IPS-20b (cell line): Measurements from ENCODE around the gene RAB33A.

Source experiments
- H3K27ac ChIP-seq: one replicate; pipeline ENCODE4 v1.5.1; 2013; ENCODE audit warnings: low read length
- H3K27me3 ChIP-seq: 2 replicates; pipeline ENCODE4 v1.6.1; 2013; ENCODE audit warnings: mild to moderate bottlenecking, low read length, inconsistent platforms; ENCODE audit not compliant: insufficient read depth
- H3K36me3 ChIP-seq: 2 replicates; pipeline ENCODE4 v1.6.1; 2013; ENCODE audit warnings: low read depth, mild to moderate bottlenecking, inconsistent platforms, low read length, moderate library complexity; ENCODE audit not compliant: insufficient read depth
- H3K4me1 ChIP-seq: 2 replicates; pipeline ENCODE4 v1.6.1; 2013; ENCODE audit warnings: mild to moderate bottlenecking, control low read depth, inconsistent platforms, low read length, moderate library complexity; ENCODE audit not compliant: insufficient read depth
- H3K4me3 ChIP-seq: 2 replicates; pipeline ENCODE4 v1.5.1; 2013; ENCODE audit warnings: mild to moderate bottlenecking, low read length, inconsistent platforms
- H3K9ac ChIP-seq: 2 replicates; pipeline ENCODE4 v1.6.1; 2013; ENCODE audit warnings: low read depth, mild to moderate bottlenecking, inconsistent platforms, low read length, moderate library complexity
- H3K9me3 ChIP-seq: 2 replicates; pipeline ENCODE4 v1.6.1; 2013; ENCODE audit warnings: mild to moderate bottlenecking, low read depth, low read length, inconsistent platforms; ENCODE audit not compliant: insufficient read depth

RAB33A gene

DNA sequence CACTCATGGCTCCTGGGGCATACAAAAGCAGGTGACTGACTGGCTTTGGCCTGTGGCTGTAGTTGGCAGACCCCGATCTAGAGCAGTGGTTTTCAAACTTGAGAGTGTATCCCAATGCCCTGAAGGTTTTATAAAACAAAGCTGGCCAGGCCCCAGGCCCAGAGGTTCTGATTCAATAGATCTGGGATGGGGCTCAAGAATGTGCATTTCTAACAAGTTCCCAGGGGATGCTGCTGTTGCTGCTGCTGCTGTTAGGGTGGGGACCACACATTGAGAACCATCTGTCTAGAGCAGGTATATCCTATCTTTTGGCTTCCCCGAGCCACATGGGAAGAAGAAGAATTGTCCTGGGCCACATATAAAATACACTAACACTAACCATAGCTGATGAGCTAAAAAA lies 13.5 kb upstream of the RAB33A start:
- Histone ChIP-seq H3K36me3 (peaks cover 15% of the 10 kb centered on the region; the same call in 1 of the 2 replicates), H3K9ac (no peak overlapping the region), H3K27me3 (no peaks in the 10 kb centered on the region), H3K4me3 (no peak overlapping the region), H3K27ac (no peak overlapping the region), H3K9me3 (no peaks in the 10 kb centered on the region), H3K4me1 (no peaks in the 10 kb centered on the region)

DNA sequence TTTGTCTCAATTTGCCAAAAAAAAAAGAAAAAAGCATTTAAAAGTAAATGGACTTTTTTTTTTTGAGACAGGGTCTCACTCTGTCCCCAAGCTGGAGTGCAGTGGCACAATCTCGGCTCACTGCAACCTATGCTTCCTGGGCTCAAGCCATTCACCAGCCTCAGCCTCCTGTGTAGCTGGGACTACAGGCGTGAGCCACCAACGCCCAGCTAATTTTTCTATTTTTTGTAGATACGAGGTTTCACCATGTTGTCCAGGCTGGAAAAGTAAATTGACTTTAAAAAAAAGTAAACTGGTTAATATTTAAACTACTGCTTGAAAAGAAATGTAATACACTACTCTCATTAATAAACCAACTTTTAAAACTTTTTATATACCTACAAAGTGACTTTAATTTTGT lies 12.0 kb upstream of the RAB33A start:
- Histone ChIP-seq H3K9me3 (no peaks in the 10 kb centered on the region), H3K27ac (no peak overlapping the region), H3K4me3 (no peak overlapping the region), H3K9ac (no peak overlapping the region), H3K27me3 (no peaks in the 10 kb centered on the region), H3K36me3 (peaks cover 12% of the 10 kb centered on the region; the same call in 1 of the 2 replicates), H3K4me1 (no peaks in the 10 kb centered on the region)

DNA sequence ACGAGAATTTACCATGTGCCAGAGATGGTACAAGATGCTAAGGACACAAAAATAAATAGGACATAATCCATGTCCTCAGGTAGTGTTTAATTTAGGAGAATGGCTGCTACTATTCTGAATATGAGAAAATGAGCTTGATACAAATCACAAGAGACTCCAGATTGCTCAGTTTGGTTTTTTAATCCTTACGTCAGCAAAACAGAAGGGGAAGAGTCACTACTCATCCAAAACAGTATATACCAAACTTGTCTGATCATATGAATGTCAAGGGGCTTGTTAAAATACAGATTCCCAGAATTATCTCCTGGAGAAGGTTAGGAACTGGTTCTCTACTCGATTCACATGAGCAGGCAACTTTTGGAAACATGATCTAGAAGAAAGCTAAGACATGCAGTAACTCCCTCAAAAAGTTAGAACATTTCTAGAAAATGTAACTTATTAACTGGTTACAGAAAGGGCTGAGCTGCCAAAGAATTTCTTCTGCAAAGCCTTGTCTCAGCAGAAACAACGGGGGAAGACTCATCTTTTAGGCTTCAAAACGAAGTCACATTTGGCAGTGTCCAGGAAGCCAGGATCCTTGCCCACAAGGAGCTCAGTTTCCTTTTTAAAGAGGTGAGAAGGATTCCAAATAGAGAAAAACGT lies 9.5 kb upstream of the RAB33A start:
- no peaks in the 10 kb centered on the region for H3K27me3 ChIP-seq
- H3K27ac ChIP-seq = no peak overlapping the region
- H3K36me3 ChIP-seq = no peaks in the 10 kb centered on the region
- no peaks in the 10 kb centered on the region for H3K9me3 ChIP-seq
- no peak overlapping the region for H3K4me3 ChIP-seq
- no peaks in the 10 kb centered on the region for H3K4me1 ChIP-seq
- no peak overlapping the region for H3K9ac ChIP-seq

DNA sequence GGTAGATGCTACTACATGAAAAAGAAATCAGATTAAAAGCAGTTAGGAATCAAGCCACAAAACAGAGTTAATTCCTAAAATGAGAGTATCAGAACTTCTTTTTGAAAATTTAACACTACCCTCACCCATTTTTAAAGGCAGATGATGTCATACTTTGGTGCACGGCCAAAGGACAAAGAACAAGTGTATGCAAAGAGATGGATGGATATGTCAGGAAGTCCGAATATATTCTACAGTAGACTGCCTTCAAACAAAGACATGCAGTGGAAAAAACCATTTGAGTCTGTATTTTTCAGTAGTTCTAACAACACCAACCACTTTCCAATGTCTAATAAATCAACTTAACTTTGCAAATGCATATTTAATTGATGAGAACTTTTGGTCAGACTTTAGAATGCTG lies 8.4 kb upstream of the RAB33A start:
- no peak overlapping the region for H3K27ac ChIP-seq
- H3K4me3 ChIP-seq = no peak overlapping the region
- H3K9me3 ChIP-seq = no peaks in the 10 kb centered on the region
- H3K27me3 ChIP-seq = no peaks in the 10 kb centered on the region
- H3K9ac ChIP-seq = no peak overlapping the region
- no peaks in the 10 kb centered on the region for H3K4me1 ChIP-seq
- H3K36me3 ChIP-seq = no peaks in the 10 kb centered on the region

DNA sequence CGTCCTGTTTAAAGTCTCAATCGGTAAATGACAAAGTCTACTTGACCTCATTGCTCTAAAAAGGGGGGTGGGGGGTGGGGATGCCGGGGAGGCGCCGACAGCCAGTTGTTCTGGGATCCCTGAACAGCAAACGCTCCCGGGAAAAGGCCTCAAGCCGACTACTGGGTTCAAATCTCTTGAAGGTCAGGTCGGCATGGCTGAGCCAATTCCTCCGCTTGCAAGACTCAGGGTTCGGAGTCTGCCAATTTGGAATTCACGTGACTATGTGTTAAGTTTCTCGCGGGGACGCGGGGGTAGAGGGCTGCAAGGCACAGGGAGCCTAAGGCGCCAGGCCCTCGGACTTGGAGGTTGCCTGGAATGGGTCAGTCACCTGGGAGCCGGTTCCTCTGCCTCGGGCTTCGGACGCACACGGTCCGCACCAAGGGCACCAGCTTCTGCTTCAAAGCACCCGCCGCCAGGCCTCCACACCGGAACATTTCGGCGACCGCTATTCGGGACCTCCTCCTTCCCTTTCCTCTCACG lies 6.5 kb upstream of the RAB33A start:
- Histone ChIP-seq H3K9ac (peak overlapping the region; percentile 77; the same call in 1 of the 2 replicates), H3K9me3 (no peaks in the 10 kb centered on the region), H3K4me1 (no peaks in the 10 kb centered on the region; the same call in 1 of the 2 replicates), H3K4me3 (peak overlapping the region; percentile 74), H3K27me3 (no peaks in the 10 kb centered on the region; the same call in 1 of the 2 replicates), H3K27ac (no peak overlapping the region), H3K36me3 (no peaks in the 10 kb centered on the region)

DNA sequence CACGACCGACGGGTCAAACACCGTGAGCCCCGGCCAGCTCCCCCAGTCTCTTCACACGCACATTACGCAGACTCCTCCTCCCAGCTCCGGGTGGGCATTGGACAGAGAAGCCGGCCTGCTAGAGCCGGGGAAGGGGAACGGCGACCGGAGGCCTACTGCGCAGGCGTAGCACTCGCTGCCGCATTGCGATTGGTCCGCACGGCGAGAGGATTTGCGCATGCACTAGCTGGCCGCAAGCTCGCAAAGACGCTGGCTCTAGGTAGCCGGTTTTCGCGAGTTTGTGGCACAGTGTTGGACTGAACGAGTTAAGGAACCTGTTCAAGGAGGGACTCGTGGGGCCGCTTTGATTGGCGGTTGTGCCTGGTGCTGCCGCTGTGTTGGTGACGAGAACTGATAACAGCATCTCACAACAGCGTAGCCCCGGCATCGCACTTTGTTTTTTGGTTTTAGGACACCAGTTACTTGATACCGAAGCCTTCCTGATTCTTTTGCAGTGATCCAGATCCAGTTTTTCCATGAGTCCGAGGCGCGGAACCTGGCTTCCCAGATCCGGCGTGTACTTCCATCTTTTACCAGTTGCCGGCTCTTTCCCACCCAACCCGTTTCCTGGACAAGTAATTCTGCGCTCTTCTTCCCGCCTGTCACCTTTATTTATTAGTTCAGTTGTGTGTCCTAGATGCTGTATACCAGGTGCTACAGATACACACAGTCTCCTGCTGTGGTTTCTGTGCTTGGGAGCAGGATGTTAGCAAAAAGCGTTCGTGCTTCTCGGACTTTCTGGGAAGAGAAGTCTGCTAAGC lies 5.9 kb upstream of the RAB33A start, which contains the start of gene AIFM1:
TSS of gene AIFM1 (minus strand) at position 139 of the 800 bp plus-strand sequence. CDS start 185 bp downstream, outside the sequence.
- H3K9me3 ChIP-seq = no peaks in the 10 kb centered on the region
- no peak within 1 kb of the TSS for H3K27ac ChIP-seq
- H3K36me3 ChIP-seq = no peaks in the 10 kb centered on the region
- H3K9ac ChIP-seq = peak within 1 kb of the TSS; percentile 77
- H3K4me1 ChIP-seq = peaks cover 3% of the 10 kb centered on the region; the same call in 1 of the 2 replicates
- H3K27me3 ChIP-seq = no peaks in the 10 kb centered on the region; the same call in 1 of the 2 replicates
- peak within 1 kb of the TSS; percentile 74 for H3K4me3 ChIP-seq

DNA sequence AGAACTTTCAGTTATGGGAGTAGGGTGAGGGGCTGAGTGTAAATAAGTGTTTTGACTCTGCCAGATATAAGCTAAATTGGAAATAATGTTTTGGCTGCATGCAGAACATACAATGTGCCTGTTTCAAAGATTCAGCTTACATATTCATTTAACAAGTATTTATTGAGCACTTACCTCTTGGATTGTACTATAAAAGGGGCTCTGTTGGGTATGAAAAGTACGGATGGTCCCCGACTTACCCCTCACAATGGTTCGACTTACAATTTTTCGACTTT lies 5.3 kb upstream of the RAB33A start:
- no peaks in the 10 kb centered on the region for H3K36me3 ChIP-seq
- H3K27ac ChIP-seq = no peak overlapping the region
- H3K4me3 ChIP-seq = peak overlapping the region; percentile 74
- H3K9me3 ChIP-seq = no peaks in the 10 kb centered on the region
- H3K4me1 ChIP-seq = peaks cover 3% of the 10 kb centered on the region; the same call in 1 of the 2 replicates
- H3K27me3 ChIP-seq = no peaks in the 10 kb centered on the region; the same call in 1 of the 2 replicates
- peak overlapping the region; percentile 77; the same call in 1 of the 2 replicates for H3K9ac ChIP-seq

DNA sequence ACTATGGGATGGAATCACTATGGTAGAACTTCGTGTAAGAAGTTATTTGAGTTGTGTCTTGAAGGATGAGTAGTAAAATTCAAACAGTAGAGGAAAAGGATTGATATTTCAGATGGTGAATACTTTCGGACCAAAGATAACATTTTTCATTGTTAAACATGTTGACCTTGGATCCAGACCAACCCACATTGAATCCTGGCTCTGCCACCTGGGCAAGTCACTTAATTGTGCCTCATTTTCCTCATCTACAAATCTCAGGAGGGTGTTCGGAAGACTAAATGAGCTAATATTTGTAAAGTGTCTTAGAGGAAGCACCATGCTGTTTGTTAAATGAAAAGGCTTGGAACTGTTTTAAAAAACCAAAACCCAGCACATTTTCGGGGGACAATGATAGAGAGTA lies 4.7 kb upstream of the RAB33A start:
- H3K9ac ChIP-seq = peak overlapping the region; percentile 77; the same call in 1 of the 2 replicates
- no peak overlapping the region for H3K27ac ChIP-seq
- peaks cover 5% of the 10 kb centered on the region for H3K27me3 ChIP-seq

DNA sequence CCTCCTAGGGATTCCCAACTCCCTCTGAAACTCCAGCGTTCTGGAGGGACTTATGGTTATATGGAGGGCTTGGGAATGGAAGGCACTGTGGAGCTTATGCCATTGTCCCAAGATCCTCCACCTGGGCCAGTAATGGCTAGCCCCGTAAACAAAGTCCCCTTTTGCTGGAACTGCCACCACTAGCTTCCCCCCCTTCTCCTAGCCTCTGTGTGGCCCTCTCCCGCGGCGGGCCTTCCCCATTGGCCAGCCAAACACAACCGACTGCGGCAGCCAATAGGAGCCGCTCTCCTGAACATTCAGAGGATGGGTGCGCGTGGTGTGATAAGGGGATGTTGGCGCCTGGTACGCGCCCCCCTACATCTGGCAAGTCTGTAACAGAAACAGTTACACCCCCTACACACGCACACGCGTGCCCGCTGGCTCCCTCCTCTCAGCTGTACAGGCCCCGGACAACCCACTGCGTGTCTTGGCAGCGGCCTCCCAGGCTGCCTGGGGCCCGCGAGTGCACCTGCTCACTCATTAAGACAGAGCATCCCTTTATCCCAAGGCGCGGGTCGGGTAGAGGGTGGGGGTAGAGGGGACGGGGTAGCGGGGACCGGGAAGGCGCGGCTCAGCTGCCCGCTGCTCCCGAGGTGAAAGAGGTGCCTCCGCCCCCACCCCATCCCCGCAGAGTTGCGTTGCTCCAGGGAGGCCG lies 863 bp upstream of the RAB33A start:
- Histone ChIP-seq H3K9ac (peak overlapping the region; percentile 66; the same call in 1 of the 2 replicates), H3K27ac (no peak overlapping the region), H3K9me3 (no peaks in the 10 kb centered on the region)

More for the DNA sequence above, 4.7 kb upstream of the RAB33A start:
- Histone ChIP-seq H3K4me3 (peak overlapping the region; percentile 74), H3K4me1 (peaks cover 3% of the 10 kb centered on the region; the same call in 1 of the 2 replicates), H3K9me3 (no peaks in the 10 kb centered on the region), H3K36me3 (no peaks in the 10 kb centered on the region)

DNA sequence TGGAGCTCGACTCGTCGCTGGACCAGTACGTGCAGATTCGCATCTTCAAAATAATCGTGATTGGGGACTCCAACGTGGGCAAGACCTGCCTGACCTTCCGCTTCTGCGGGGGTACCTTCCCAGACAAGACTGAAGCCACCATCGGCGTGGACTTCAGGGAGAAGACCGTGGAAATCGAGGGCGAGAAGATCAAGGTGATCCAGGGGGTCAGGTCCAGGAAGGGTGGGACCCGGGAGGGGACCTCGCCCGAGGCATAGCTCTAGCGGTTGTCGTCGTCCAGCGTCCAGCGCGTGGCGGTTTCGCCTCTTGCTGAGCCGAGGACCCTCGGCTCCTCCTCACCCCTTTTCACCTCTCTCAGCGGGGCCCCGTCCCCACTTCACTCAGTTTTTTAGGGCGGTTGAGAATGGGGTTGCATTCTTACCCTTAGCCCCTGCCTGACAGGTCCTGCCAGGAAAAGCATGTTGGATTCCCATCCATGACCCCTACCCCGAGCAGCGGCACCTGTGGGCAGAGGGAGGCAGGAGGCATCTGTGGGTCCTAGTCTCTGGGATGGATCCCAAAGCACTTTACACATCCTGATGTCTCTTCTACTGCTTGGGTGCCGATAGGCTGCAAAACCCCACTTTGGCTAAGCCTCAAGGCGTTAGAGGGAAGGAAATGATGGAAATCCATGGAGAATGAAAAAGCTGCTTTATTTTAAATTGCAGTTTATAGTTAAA lies 524 bp downstream of the RAB33A start:
- peaks cover 28% of the 10 kb centered on the region for H3K27me3 ChIP-seq
- no peaks in the 10 kb centered on the region for H3K9me3 ChIP-seq
- H3K4me1 ChIP-seq = peaks cover 3% of the 10 kb centered on the region; the same call in 1 of the 2 replicates
- H3K27ac ChIP-seq = no peak overlapping the region
- H3K36me3 ChIP-seq = no peaks in the 10 kb centered on the region
- peak overlapping the region; percentile 66; the same call in 1 of the 2 replicates for H3K9ac ChIP-seq
- H3K4me3 ChIP-seq = peak overlapping the region; percentile 76

More for the DNA sequence above, 863 bp upstream of the RAB33A start:
- peaks cover 28% of the 10 kb centered on the region for H3K27me3 ChIP-seq
- peak overlapping the region; percentile 76 for H3K4me3 ChIP-seq
- H3K4me1 ChIP-seq = peaks cover 3% of the 10 kb centered on the region; the same call in 1 of the 2 replicates
- H3K36me3 ChIP-seq = no peaks in the 10 kb centered on the region
